Measurements from ENCODE around the gene CDH4.

- TF ChIP-seq CTCF (tag by site-specific recombination; IDR thresholded peaks at IDR 0.05): no peak
- TF ChIP-seq GLI4 (tag by site-specific recombination; IDR thresholded peaks at IDR 0.05): no peak
- TF ChIP-seq SETDB1 (IDR thresholded peaks at IDR 0.05; ENCODE audit: insufficient read length, low read length): no peak
- TF ChIP-seq ZNF24 (tag by site-specific recombination; IDR thresholded peaks at IDR 0.05): no peak
- no peak for TF ChIP-seq ZNF140 (tag by site-specific recombination; IDR thresholded peaks at IDR 0.05)
- TF ChIP-seq PRDM10 (tag by site-specific recombination; IDR thresholded peaks at IDR 0.05): no peak
- TF ChIP-seq SCRT1 (tag by site-specific recombination; IDR thresholded peaks at IDR 0.05; ENCODE audit: borderline replicate concordance): no peak
- no peak for TF ChIP-seq ZNF76 (tag by site-specific recombination; IDR thresholded peaks at IDR 0.05; ENCODE audit: borderline replicate concordance, low read depth)
- TF ChIP-seq ZNF19 (tag by site-specific recombination; IDR thresholded peaks at IDR 0.05; ENCODE audit: low read depth): no peak
- 0 out of 2 replicates have a peak, but pooled peaks have one; percentile 15 for TF ChIP-seq REST (tag by site-specific recombination; IDR thresholded peaks at IDR 0.05)
- no peak for TF ChIP-seq HOXA7 (CRISPR knock-in tag; IDR thresholded peaks at IDR 0.05; ENCODE audit: borderline replicate concordance)
Observed at GRCh38 chr20:61246269-61246668, 5.8 kb upstream of the CDH4 start.
